Hindlimb muscle (tissue), 1 donor: ENCODE measurements around the gene TBC1D4. TPM values are rescaled to one million over a fixed set of nuclear protein-coding genes. Genes with fewer than 3 reads are reported as not detected.

ENCODE experiments used
- DNase-seq: peaks from one replicate; pipeline ENCODE4 v3.0.0-alpha.2; 2013
- polyA plus RNA-seq: library from polyadenylated mRNA; unstranded; fragments of 120-200 nt; gene quantifications from one replicate; pipeline ENCODE4 v1.2.1, GENCODE V29; 2013; ENCODE audit not compliant: insufficient read length

The TBC1D4 gene
- polyA plus RNA-seq, 1 donor = 39.8 TPM

- DNase-seq = no peak
Measured at GRCh38 chr13:75486146-75487062, 4.4 kb upstream of the TBC1D4 start.

DNA sequence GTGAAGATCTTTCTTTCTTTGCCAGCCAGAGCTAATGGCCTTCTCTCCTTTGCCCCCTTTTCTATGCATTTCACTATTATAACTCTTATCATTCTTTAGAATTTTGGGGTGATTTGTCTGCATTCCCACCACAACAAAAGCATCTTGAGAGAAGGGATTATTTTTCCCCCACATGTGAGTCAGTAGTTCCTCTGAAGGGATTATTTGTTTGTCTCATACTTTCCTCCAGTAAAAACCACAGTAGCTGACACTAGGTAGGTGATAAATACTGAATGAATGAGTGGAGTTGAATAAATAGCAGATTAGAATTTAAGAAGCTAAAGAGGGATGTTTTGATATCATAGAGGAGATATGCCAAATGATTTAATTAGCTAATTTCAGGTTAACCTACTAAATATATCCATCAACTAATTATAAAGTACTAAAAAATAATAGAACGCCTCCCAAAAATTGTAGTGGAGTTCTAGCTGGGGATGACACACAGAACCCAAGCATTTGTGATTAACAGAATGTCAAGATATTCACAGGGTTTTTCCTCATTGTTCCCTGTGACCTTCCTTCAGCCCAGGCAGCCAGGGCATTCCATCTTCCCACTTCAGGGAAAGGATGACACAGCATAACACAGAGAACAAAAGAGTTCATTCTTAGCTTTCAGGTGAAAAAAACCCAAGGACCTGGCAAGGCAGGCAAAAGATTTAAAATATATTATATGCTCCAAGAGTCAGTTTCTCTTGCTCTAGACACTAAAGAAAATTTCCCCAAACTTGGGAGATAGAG lies 3.5 kb upstream of the TBC1D4 start:
- DNase-seq = no peak

DNA sequence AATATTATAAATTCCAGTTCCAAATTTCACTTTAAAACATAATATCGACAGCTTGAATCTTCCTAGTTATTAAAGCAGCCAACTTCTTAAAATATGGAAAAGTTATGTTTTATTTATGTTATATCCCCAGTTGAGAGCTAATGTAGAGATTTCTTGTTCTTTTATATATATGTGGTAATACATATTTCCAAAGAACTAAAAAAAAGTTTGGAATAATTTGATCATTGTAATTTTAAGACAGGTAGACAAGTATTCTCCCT lies 781 bp upstream of the TBC1D4 start:
- no peak for DNase-seq

- peak; percentile 47 for DNase-seq
Measured at GRCh38 chr13:75481176-75482069, 546 bp downstream of the TBC1D4 start.

- peak; percentile 63 for DNase-seq
Measured at GRCh38 chr13:75480671-75481175, 1.2 kb downstream of the TBC1D4 start.

- peak; percentile 19 for DNase-seq
Measured at GRCh38 chr13:75479102-75479740, 2.7 kb downstream of the TBC1D4 start.

DNA sequence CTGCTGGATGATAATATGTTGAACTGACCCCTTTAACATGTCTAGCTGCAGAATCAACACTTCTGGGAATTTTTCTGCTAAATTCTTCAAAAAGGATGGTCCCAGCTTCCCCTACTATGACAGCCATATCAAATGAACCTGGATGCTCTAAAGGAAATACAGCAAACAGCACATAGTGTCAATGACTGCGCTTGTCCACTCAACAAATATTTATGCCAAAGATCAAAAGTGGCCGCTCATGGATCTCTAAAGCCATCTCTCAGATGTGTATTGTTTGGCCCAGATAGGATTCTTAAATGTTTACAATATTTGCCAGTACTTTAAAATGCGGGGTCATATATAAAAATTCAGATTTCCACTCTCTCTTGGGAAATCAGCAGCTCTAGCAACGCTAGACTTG lies 3.3 kb downstream of the TBC1D4 start:
- DNase-seq = no peak

DNA sequence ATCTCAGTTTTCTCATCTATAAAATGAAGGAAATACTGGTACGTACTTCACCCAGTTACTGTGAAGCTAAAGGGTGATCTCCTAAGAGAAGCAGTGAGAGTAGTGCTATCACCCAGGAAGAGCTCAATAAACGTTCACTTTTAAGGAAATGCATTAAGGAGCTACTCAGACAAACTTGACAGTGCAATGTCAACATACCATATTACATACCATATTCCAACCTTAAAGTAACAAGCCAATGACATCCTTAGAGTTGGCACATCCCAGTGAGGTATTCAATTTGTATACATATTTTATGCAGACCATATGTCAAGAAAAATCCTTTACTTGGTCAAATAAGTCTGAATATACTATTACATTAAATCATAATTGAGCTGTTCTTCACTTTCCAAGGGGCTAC lies 7.0 kb downstream of the TBC1D4 start:
- DNase-seq = no peak

GRCh38 chr13:75473468-75473867 lies 8.5 kb downstream of the TBC1D4 start:
- DNase-seq = peak; percentile 62

DNA sequence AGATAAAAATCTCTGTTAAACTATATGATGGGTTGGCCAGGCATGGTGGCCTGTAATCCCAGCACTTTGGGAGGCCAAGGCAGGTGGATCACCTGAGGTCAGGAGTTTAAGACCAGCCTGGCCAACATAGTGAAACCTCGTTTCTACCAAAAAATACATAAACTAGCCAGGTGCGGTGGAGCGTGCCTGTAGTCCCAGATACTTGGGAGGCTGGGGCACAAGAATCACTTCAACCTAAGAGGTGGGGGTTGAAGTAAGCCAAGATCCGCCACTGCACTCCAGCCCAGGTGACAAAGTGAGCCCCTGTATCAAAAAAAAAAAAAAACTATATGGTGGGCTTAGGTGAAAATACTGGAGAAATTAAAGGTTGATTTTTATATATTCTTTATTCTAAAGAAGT lies 11.3 kb downstream of the TBC1D4 start:
- no peak for DNase-seq

DNA sequence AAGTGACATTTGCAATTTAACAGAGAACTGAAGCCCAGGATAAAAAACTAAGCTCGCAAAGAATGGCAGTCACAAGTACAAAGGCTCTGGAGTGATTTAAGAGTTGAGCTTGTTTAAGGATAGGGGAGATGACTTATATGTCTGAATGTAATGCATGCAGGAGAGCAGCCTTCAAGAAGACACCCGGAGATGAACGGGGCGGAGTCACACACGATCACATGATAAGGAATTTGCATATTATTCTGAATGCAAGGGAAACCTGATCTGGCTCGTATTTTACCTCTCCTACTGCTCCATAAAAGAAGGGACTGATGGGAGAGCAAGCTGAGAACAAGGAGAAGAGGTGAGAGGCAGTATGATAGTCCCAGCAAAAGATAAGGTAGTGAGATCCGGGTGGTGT lies 12.9 kb downstream of the TBC1D4 start:
- no peak for DNase-seq

- DNase-seq = no peak
Measured at GRCh38 chr13:75468602-75469001, 13.4 kb downstream of the TBC1D4 start.

DNA sequence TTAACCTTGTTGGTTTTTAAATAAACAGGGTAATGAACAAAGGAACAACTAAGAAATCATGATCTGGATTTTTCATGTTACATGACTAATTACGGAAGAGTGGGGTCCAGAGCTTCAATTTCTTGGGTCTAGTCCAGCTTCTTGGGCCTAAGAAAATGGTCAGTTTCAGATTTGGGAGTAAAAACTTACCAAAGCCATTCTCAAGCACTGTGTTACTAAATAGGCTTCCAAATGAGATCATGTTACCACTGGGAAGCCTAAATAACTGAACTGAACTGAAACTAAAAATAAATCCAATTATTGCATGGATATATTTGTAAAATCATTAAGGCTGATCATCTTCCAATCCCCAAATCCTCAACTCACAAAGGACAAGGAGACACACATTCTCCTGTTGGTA lies 13.9 kb downstream of the TBC1D4 start:
- no peak for DNase-seq

GRCh38 chr13:75467040-75467728 lies 14.8 kb downstream of the TBC1D4 start:
- DNase-seq = no peak

GRCh38 chr13:75465236-75465635 lies 16.7 kb downstream of the TBC1D4 start:
- DNase-seq = no peak

DNA sequence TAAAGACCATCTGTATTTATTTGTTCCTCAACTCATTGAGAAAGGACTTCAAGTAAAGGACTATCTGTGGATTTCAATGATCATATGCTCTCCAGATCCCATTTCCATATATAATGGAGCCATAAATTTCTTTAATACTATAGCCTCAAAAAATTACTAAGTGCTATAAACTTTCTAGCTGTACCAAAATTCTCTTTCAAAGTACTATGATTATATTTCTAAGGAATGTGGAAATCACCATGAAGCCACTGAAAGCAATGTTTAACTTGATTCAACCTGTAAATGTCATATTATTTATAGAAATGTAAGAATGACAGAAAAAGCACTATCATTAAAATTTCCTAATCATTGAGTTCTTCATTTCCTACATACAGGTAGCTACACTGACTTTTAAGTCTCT lies 20.7 kb downstream of the TBC1D4 start:
- no peak for DNase-seq

GRCh38 chr13:75460644-75461043 lies 21.3 kb downstream of the TBC1D4 start:
- DNase-seq = no peak

DNA sequence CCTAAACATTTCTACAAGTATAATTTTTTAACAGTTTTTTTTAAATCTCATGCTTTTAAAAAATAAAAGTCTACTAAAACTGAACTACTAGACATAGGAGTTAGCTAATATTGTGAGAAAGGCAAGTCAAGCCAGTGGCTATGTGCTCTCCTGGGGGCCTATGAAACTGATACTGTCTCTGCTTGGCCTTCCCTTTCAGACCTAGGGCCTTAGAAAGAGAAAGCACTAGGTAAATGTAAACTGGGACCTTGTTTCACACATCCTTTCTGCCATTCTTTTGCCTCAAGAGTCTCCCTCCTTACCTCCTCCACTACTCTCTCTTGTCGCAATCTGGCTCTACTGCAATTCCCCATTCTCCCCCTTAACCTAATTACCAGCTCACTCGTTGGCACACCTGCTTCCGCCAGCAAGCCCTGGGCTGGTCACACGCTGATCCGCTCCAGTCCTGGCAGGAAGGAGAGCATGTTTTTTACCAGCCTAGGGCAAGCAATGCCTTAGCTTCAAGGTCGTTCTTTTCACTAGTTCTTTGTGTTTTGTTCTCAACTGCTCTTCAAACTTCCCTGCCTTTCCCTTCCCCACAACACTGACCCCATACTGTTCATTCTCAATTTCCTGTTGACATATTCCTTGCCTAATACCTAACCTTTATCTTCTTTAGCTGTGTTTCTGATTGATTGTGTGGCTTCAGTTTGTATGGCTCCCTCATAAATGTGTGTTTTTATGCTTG lies 23.1 kb downstream of the TBC1D4 start:
- no peak for DNase-seq

GRCh38 chr13:75455962-75456361 lies 26.0 kb downstream of the TBC1D4 start:
- DNase-seq = no peak

GRCh38 chr13:75454497-75454896 lies 27.5 kb downstream of the TBC1D4 start:
- DNase-seq = no peak

- no peak for DNase-seq
Measured at GRCh38 chr13:75452564-75452963, 29.4 kb downstream of the TBC1D4 start.
